Activated naive CD8-positive, alpha-beta T cell treated with anti-CD3 and anti-CD28 coated beads, Interleukin-2, amount 50 U/mL, for 24 hours (primary cell): Measurements from ENCODE around the gene SMIM15.
A peak's percentile ranks its signal among the peaks of the same experiment; 100 is the strongest.
"Not testable (repeated sequence)": the region's sequence is repeated elsewhere in the genome, so short reads cannot be mapped to it uniquely, and the experiment has no call there.

ENCODE experiments used
- ATAC-seq: fragments of 150-1000 bp; cut with Tn5 transposase; one replicate; pipeline ENCODE4 v1.10.0; 2021
- DNase-seq: peaks from one replicate; pipeline ENCODE4 v3.0.0; 2021
- H3K27ac Mint-ChIP-seq: one replicate; pipeline ENCODE4 v1.8.0; 2021; ENCODE audit warnings: mild to moderate bottlenecking, mixed read lengths
- H3K27me3 Mint-ChIP-seq: one replicate; pipeline ENCODE4 v1.8.0; 2021; ENCODE audit warnings: mixed read lengths
- H3K36me3 Mint-ChIP-seq: one replicate; pipeline ENCODE4 v1.8.0; 2021; ENCODE audit warnings: low read depth, mixed read lengths
- H3K4me1 Mint-ChIP-seq: one replicate; pipeline ENCODE4 v1.8.0; 2021; ENCODE audit warnings: mixed read lengths
- H3K4me3 Mint-ChIP-seq: one replicate; pipeline ENCODE4 v1.8.0; 2021; ENCODE audit warnings: mild to moderate bottlenecking, moderate library complexity, mixed read lengths
- H3K9me3 Mint-ChIP-seq: one replicate; pipeline ENCODE4 v1.8.0; 2021; ENCODE audit warnings: mixed read lengths

SMIM15 gene

GRCh38 chr5:61162010-61162831, at the start of gene SMIM15:
Gene SMIM15 (minus strand): TSS chr5:61162468. CDS start chr5:61160171, 2,297 bp downstream.
- peak; percentile 86 for DNase-seq
- Mint-ChIP-seq H3K4me3 (peak within 1 kb of the TSS; percentile 99), H3K27me3 (no peaks in the 10 kb centered on the region), H3K4me1 (peaks cover 46% of the 10 kb centered on the region), H3K9me3 (no peaks in the 10 kb centered on the region), H3K27ac (peak within 1 kb of the TSS; percentile 99), H3K36me3 (peaks cover 47% of the 10 kb centered on the region)
- peak; percentile 95 for ATAC-seq

GRCh38 chr5:61207884-61208283, 45.6 kb upstream of the SMIM15 start:
- H3K4me1 Mint-ChIP-seq: peaks cover 5% of the 10 kb centered on the region
- H3K36me3 Mint-ChIP-seq: no peaks in the 10 kb centered on the region
- H3K9me3 Mint-ChIP-seq: peaks cover 20% of the 10 kb centered on the region
- H3K27me3 Mint-ChIP-seq: peaks cover 24% of the 10 kb centered on the region
- ATAC-seq: no peak
- DNase-seq: no peak
- H3K4me3 Mint-ChIP-seq: no peak overlapping the region
- H3K27ac Mint-ChIP-seq: no peak overlapping the region

- Mint-ChIP-seq H3K27ac (no peak overlapping the region), H3K4me1 (peaks cover 18% of the 10 kb centered on the region), H3K27me3 (peaks cover 24% of the 10 kb centered on the region), H3K4me3 (no peak overlapping the region), H3K9me3 (peaks cover 20% of the 10 kb centered on the region), H3K36me3 (no peaks in the 10 kb centered on the region)
- no peak for ATAC-seq
- DNase-seq: no peak
Observed at GRCh38 chr5:61205013-61205412, 42.7 kb upstream of the SMIM15 start.

- Mint-ChIP-seq H3K4me3 (no peak overlapping the region), H3K9me3 (peaks cover 29% of the 10 kb centered on the region), H3K27ac (peak overlapping the region; percentile 50), H3K36me3 (peaks cover 3% of the 10 kb centered on the region), H3K27me3 (peaks cover 34% of the 10 kb centered on the region), H3K4me1 (peaks cover 18% of the 10 kb centered on the region)
- peak; percentile 88 for ATAC-seq
- no peak for DNase-seq
Observed at GRCh38 chr5:61202213-61202612, 39.9 kb upstream of the SMIM15 start.

GRCh38 chr5:61200582-61201155, 38.4 kb upstream of the SMIM15 start:
- peaks cover 26% of the 10 kb centered on the region for H3K9me3 Mint-ChIP-seq
- H3K36me3 Mint-ChIP-seq: peaks cover 3% of the 10 kb centered on the region
- H3K4me1 Mint-ChIP-seq: peaks cover 18% of the 10 kb centered on the region
- H3K27me3 Mint-ChIP-seq: peaks cover 39% of the 10 kb centered on the region
- no peak for DNase-seq
- H3K27ac Mint-ChIP-seq: no peak overlapping the region
- ATAC-seq: no peak
- no peak overlapping the region for H3K4me3 Mint-ChIP-seq

- peaks cover 32% of the 10 kb centered on the region for H3K27me3 Mint-ChIP-seq
- no peak overlapping the region for H3K27ac Mint-ChIP-seq
- peaks cover 3% of the 10 kb centered on the region for H3K36me3 Mint-ChIP-seq
- no peak for ATAC-seq
- H3K9me3 Mint-ChIP-seq: peaks cover 23% of the 10 kb centered on the region
- DNase-seq: no peak
- peaks cover 18% of the 10 kb centered on the region for H3K4me1 Mint-ChIP-seq
- no peak overlapping the region for H3K4me3 Mint-ChIP-seq
Observed at GRCh38 chr5:61198606-61199005, 36.3 kb upstream of the SMIM15 start.

GRCh38 chr5:61187826-61188225, 25.6 kb upstream of the SMIM15 start:
- ATAC-seq, H3K9me3 Mint-ChIP-seq, H3K27ac Mint-ChIP-seq, DNase-seq, H3K36me3 Mint-ChIP-seq, H3K4me1 Mint-ChIP-seq, H3K4me3 Mint-ChIP-seq: not testable (repeated sequence)
- peaks cover 14% of the 10 kb centered on the region for H3K27me3 Mint-ChIP-seq

GRCh38 chr5:61187352-61187751, 25.1 kb upstream of the SMIM15 start:
- ATAC-seq: not testable (repeated sequence)
- peaks cover 14% of the 10 kb centered on the region for H3K27me3 Mint-ChIP-seq

GRCh38 chr5:61186634-61187033, 24.4 kb upstream of the SMIM15 start:
- Mint-ChIP-seq H3K27ac (no peak overlapping the region), H3K9me3 (no peaks in the 10 kb centered on the region), H3K27me3 (peaks cover 9% of the 10 kb centered on the region), H3K36me3 (no peaks in the 10 kb centered on the region), H3K4me3 (no peak overlapping the region), H3K4me1 (no peaks in the 10 kb centered on the region)
- ATAC-seq: no peak
- no peak for DNase-seq

More at GRCh38 chr5:61187352-61187751, 25.1 kb upstream of the SMIM15 start:
- H3K4me3 Mint-ChIP-seq, H3K36me3 Mint-ChIP-seq, H3K27ac Mint-ChIP-seq, DNase-seq, H3K4me1 Mint-ChIP-seq, H3K9me3 Mint-ChIP-seq: not testable (repeated sequence)

- Mint-ChIP-seq H3K27me3 (peaks cover 4% of the 10 kb centered on the region), H3K4me1 (peaks cover 2% of the 10 kb centered on the region), H3K36me3 (no peaks in the 10 kb centered on the region), H3K9me3 (no peaks in the 10 kb centered on the region), H3K4me3 (no peak overlapping the region), H3K27ac (no peak overlapping the region)
- DNase-seq (no peak), ATAC-seq (no peak)
Observed at GRCh38 chr5:61184708-61185107, 22.4 kb upstream of the SMIM15 start.

GRCh38 chr5:61183538-61183937, 21.3 kb upstream of the SMIM15 start:
- peaks cover 4% of the 10 kb centered on the region for H3K27me3 Mint-ChIP-seq
- ATAC-seq (no peak), DNase-seq (no peak)
- H3K9me3 Mint-ChIP-seq: no peaks in the 10 kb centered on the region
- no peak overlapping the region for H3K27ac Mint-ChIP-seq
- H3K36me3 Mint-ChIP-seq: no peaks in the 10 kb centered on the region
- no peak overlapping the region for H3K4me3 Mint-ChIP-seq
- peaks cover 2% of the 10 kb centered on the region for H3K4me1 Mint-ChIP-seq

- Mint-ChIP-seq H3K4me3 (no peak overlapping the region), H3K27me3 (peaks cover 4% of the 10 kb centered on the region), H3K36me3 (no peaks in the 10 kb centered on the region), H3K4me1 (peaks cover 4% of the 10 kb centered on the region), H3K27ac (no peak overlapping the region), H3K9me3 (no peaks in the 10 kb centered on the region)
- DNase-seq (no peak), ATAC-seq (no peak)
Observed at GRCh38 chr5:61182449-61182848, 20.2 kb upstream of the SMIM15 start.

GRCh38 chr5:61180886-61181285, 18.6 kb upstream of the SMIM15 start:
- ATAC-seq (no peak), DNase-seq (no peak)
- no peaks in the 10 kb centered on the region for H3K27me3 Mint-ChIP-seq
- H3K4me3 Mint-ChIP-seq: peak overlapping the region; percentile 21
- H3K4me1 Mint-ChIP-seq: peaks cover 4% of the 10 kb centered on the region
- no peaks in the 10 kb centered on the region for H3K36me3 Mint-ChIP-seq
- H3K27ac Mint-ChIP-seq: no peak overlapping the region
- no peaks in the 10 kb centered on the region for H3K9me3 Mint-ChIP-seq

- ATAC-seq: no peak
- Mint-ChIP-seq H3K9me3 (no peaks in the 10 kb centered on the region), H3K4me3 (no peak overlapping the region)
Observed at GRCh38 chr5:61178702-61179101, 16.4 kb upstream of the SMIM15 start.

GRCh38 chr5:61177716-61178115, 15.4 kb upstream of the SMIM15 start:
- ATAC-seq: no peak
- Mint-ChIP-seq H3K27ac (no peak overlapping the region), H3K27me3 (no peaks in the 10 kb centered on the region), H3K9me3 (no peaks in the 10 kb centered on the region), H3K36me3 (no peaks in the 10 kb centered on the region), H3K4me1 (peaks cover 4% of the 10 kb centered on the region), H3K4me3 (no peak overlapping the region)
- DNase-seq: no peak

More at GRCh38 chr5:61178702-61179101, 16.4 kb upstream of the SMIM15 start:
- Mint-ChIP-seq H3K36me3 (no peaks in the 10 kb centered on the region), H3K27ac (no peak overlapping the region), H3K27me3 (no peaks in the 10 kb centered on the region), H3K4me1 (peaks cover 4% of the 10 kb centered on the region)
- DNase-seq: no peak
